EH (cell line): ENCODE results near the gene THOC5.
A peak's percentile ranks its signal among the peaks of the same experiment; 100 is the strongest.
"Not testable (repeated sequence)": the region's sequence is repeated elsewhere in the genome, so short reads cannot be mapped to it uniquely, and the experiment has no call there.

Experiments
- DNase-seq: peaks from one replicate; pipeline ENCODE4 v3.0.0-alpha.2; 2015; ENCODE audit warnings: low read depth

THOC5 gene

DNA sequence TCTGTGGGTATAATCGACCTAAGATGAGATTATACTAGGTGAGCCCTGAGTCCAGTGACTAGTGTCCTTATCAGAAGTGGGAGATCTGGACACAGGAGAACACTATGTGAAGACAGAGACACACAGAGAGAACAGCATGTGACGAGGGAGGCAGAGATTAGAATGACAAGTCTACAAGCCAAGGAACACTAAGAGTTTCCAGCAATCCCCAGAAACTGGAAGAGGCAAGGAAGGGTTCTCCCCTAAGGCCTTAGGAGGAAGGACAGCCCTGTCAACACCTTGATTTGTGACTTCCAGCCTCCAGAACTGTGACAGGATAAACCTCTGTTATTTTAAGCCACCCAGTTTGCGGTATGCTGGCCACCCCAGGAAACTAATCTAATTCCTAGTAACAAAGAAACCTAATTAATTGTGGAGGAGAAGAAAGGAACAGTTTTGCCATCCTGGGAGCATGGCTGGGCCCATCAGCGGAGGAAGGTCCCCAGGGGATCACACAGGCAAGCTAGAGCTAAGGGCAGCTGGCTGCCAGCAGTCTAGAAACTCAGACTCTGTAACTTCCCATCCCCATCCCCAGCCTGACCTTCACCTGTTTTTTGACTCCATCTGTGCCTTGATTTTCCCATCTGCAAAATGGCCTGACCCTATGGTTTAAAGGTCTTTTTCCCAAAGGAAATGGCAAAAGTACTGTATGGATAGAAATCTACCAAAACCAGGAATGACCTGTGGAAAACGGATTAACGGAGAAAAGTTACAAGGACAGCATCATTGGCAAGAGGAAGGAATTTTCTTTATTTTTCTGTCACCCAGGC lies 10.3 kb upstream of the THOC5 start:
- DNase-seq: no peak

DNA sequence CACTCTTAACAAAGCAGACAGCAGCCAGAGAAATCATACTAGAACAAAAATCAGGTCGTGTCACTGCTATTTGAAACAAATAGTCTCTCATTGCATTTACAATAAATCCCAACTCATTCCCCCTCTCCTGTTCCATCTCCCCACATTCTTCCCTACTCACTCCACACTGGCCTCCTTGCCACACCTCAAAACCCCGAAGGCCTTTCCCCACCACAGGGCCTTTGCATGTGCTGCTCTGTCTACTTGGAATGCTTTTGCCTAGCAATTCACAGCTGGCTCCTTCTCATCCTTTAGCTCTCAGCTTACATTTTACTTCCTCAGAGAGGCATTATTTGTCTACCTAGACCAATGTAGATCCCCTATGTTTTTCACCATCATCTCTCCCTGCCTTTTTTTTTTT lies 6.3 kb upstream of the THOC5 start:
- no peak for DNase-seq

GRCh38 chr22:29559030-29559429 lies 5.5 kb upstream of the THOC5 start:
- DNase-seq: no peak

DNA sequence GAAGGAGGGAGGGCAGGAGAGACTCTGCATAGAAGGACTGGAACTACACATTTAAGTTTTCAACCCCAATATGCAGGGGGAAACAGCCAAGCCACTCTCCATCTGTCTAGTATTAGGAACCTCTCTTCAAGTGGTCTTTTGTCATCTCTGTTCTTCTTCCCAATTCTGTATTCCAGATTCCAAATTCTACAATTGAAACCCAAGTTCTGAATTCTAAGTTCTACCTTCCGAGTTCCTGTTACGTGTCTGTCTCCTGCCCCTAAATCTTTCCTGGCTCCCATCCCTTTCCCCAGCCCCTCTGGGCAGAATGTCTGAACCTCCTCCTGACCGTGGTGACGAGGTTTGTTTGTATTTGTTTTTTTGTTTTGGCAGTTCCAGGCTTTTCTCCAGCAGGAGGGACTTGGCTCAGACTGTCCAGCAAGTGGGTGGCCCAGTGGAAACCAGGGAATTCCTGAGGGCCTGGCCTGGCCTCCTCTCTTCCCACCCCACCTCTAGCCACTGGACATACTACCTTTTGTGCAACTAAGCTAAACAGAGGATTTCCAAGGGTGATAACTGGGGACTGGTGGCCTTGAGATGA lies 1.6 kb upstream of the THOC5 start:
- no peak for DNase-seq

GRCh38 chr22:29552357-29552756 lies 1.2 kb downstream of the THOC5 start:
- not testable (repeated sequence) for DNase-seq

GRCh38 chr22:29550005-29550404 lies 3.6 kb downstream of the THOC5 start:
- DNase-seq: no peak

DNA sequence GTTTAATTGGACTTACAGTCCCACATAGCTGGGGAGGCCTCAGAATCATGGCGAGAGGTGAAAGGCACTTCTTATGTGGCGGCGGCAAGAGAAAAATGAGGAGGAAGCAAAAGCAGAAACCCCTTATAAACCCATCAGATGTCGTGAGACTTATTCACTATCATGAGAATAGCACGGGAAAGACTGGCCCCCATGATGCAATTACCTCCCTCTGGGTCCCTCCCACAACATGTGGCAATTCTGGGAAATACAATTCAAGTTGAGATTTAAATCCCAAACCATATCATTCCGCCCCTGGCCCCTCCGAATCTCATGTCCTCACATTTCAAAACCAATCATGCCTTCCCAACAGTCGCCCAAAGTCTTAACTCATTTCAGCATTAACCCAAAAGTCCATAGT lies 8.5 kb downstream of the THOC5 start:
- DNase-seq: not testable (repeated sequence)

DNA sequence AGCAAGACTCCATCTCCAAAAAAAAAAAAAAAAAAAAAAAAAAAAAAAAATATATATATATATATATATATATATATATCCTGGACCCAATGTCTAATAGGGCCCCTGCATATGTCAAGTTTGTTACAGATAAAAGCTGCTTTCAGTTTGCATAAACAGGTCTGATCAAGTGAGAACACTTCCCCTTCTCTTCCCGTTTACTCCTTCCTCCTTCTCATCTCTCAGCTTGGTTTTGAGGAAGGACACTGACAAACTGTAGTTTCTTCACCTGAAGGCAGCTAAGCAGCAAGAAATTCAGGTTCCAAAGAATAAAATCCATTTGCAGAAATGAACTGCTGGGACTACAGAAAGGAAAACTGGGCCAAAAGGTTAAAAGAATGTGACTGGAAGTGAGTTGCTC lies 11.7 kb downstream of the THOC5 start:
- no peak for DNase-seq

DNA sequence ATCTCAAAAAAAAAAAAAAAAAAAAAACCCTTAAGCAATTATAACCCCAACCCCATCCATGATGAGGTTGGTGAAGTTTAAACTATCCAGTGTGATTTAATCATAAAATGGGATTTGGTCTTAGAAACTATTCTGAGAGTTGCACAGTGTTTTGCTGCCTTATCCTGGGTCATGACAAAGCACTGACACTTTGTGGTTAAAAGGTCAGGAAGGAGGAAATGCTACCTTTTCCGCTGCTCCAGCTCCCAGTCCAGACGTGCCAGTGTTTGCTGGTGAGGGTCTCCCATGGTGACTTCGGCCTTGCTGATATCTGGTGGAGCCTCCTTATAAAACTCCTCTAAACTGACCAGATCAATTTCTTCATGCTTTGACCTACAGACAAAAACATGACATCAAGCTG lies 14.5 kb downstream of the THOC5 start:
- no peak for DNase-seq

DNA sequence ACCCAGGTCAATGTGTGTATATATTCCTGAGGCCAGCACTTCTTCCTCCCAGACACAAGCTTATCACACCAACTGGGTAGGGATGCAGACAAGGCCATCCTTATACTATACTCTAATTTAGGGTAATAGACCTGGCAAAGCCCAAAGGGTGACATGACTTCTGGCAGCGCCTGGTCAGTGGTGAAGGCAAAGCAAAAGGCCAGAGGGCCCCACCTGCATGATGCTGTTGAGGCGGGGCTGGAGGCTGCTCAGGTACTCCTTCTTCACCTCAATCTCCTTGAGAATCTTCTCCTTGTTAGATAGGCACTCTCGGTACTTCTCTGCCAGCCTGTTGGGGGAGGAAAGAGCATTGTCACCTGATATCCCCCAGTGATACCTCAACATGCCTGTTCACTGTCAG lies 17.1 kb downstream of the THOC5 start:
- no peak for DNase-seq

DNA sequence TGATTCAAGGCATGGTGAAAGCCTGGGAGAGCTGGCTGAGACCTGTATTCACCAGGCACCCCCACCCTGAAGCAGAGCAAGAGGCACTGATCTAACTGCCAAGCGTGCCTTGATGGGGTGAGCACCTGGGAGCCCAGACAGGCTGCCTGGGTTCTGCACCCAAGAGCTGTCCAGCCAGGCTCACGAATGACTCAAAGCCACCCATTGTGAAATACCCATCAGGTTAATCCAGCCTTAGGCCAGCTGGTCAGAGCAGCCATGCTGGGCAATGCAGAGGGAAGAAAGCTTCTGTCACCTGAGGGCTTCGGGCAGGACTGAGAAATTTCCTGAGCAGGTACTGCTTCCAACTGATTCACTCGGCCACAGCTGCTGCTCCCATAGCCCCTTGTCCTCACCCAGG lies 22.1 kb downstream of the THOC5 start:
- no peak for DNase-seq

GRCh38 chr22:29530716-29531115 lies 22.8 kb downstream of the THOC5 start:
- DNase-seq: no peak

DNA sequence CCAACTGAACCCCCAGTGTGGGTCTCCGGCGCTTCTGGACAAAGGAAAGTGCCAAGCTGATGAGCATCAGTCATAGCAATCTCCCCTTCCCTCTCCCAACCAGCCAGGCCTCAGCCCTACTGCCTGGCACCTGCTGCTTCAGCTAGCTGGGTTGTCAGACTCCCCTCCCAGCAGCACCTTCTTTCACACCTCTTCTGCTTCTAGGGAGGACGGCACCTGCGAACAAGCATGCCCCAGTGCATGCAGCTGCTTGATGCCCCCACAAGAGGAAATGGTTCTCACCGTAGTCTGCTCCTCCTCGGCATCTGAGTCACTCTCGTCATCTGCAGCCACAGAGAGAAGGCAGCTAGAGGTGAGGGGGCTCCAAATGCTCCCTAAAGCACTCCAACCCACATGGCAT lies 25.4 kb downstream of the THOC5 start:
- DNase-seq: no peak

- DNase-seq: peak; percentile 40
Measured at GRCh38 chr22:29524442-29525191, 28.9 kb downstream of the THOC5 start.

GRCh38 chr22:29523761-29524160 lies 29.8 kb downstream of the THOC5 start:
- no peak for DNase-seq

- DNase-seq: no peak
Measured at GRCh38 chr22:29521526-29521925, 32.0 kb downstream of the THOC5 start.

GRCh38 chr22:29520851-29521250 lies 32.7 kb downstream of the THOC5 start:
- DNase-seq: peak; percentile 76

- DNase-seq: no peak
Measured at GRCh38 chr22:29519996-29520395, 33.6 kb downstream of the THOC5 start.

GRCh38 chr22:29518427-29518826 lies 35.1 kb downstream of the THOC5 start:
- DNase-seq: no peak

GRCh38 chr22:29517215-29517908 lies 36.2 kb downstream of the THOC5 start:
- DNase-seq: peak; percentile 2

DNA sequence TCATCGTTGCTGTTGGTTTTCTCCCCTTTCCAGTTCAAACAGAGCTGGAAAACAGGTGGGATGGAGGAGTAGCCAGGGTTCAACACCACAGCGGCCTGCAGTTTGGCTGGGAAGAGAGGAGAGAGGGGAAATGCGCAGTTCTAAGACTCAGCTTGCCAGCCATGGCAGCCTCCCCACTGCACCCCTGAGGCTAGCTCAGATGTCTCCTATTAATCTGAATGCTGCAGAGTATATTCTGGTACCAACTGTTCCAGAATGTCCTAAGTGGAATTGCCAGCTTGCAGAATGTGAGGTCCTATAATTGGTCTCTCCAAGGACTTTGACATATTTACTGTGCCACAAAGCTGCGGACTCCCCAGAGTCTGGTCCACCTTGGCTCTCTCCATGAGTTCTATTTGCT lies 41.5 kb downstream of the THOC5 start:
- DNase-seq: no peak

- no peak for DNase-seq
Measured at GRCh38 chr22:29511126-29511862, 42.3 kb downstream of the THOC5 start.
